ENCODE data around the gene MROH2B. TPM values are rescaled to one million over a fixed set of nuclear protein-coding genes. Genes with fewer than 3 reads are reported as not detected.

The MROH2B gene
- total RNA-seq, 2 donors from 2014 or later: not detected

DNA sequence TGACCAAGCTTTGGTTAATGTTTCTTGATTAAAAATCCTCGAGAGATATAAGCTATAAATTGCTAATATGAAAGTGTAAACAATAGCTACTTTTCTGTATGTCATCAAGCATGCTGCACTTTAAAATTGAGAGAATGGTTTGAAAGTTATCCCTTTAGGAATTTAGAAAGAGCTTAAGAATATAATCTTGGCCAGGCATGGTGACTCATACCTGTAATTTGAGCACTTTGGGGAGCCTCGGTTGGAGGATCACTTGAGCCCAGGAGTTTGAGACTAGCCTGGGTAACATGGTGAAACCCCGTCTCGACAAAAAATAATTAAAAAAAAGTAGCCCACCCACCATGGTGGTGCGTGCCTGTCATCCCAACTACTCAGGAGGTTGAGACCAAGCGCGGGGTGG is 12.2 kb upstream of the MROH2B start:
- TF ChIP-seq, protein P1, sequence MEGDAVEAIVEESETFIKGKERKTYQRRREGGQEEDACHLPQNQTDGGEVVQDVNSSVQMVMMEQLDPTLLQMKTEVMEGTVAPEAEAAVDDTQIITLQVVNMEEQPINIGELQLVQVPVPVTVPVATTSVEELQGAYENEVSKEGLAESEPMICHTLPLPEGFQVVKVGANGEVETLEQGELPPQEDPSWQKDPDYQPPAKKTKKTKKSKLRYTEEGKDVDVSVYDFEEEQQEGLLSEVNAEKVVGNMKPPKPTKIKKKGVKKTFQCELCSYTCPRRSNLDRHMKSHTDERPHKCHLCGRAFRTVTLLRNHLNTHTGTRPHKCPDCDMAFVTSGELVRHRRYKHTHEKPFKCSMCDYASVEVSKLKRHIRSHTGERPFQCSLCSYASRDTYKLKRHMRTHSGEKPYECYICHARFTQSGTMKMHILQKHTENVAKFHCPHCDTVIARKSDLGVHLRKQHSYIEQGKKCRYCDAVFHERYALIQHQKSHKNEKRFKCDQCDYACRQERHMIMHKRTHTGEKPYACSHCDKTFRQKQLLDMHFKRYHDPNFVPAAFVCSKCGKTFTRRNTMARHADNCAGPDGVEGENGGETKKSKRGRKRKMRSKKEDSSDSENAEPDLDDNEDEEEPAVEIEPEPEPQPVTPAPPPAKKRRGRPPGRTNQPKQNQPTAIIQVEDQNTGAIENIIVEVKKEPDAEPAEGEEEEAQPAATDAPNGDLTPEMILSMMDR (conservative IDR thresholded peaks at IDR 0.05): no peak
- no peaks in the 10 kb centered on the region for H3K4me1 ChIP-seq (ENCODE audit: control insufficient read depth, insufficient read depth, low read length)
- H3K27ac ChIP-seq (ENCODE audit: low read depth, low read length): no peak overlapping the region
- peaks cover 19% of the 10 kb centered on the region for H3K9me3 ChIP-seq (ENCODE audit: control insufficient read depth, low read length)
- H3K27me3 ChIP-seq (ENCODE audit: control insufficient read depth, insufficient read depth, low read length, poor library complexity, severe bottlenecking): no peaks in the 10 kb centered on the region
- no peak for DNase-seq
- H3K27me3 Mint-ChIP-seq (ENCODE audit: insufficient read depth): no peaks in the 10 kb centered on the region
- H3K36me3 ChIP-seq (ENCODE audit: control insufficient read depth, insufficient read depth, low read length): no peaks in the 10 kb centered on the region
- no peaks in the 10 kb centered on the region for H3K36me3 Mint-ChIP-seq (ENCODE audit: low read depth)
- H3K27ac Mint-ChIP-seq: no peak overlapping the region
- H3K9ac ChIP-seq (ENCODE audit: extremely low read depth, low read length, poor library complexity, severe bottlenecking): no peak overlapping the region
- H3K9me3 Mint-ChIP-seq: peaks cover 35% of the 10 kb centered on the region
- WGBS, 2 experiments (ENCODE audit: insufficient coverage in 1 of 2, insufficient read length in 1 of 2): 83 to 84% methylated on average over 1 to 7 of the region's 7 CpGs
- H3K4me3 Mint-ChIP-seq: no peak overlapping the region
- no peaks in the 10 kb centered on the region for H3K4me1 Mint-ChIP-seq
- no peak overlapping the region for H3K4me3 ChIP-seq (ENCODE audit: low read length)

DNA sequence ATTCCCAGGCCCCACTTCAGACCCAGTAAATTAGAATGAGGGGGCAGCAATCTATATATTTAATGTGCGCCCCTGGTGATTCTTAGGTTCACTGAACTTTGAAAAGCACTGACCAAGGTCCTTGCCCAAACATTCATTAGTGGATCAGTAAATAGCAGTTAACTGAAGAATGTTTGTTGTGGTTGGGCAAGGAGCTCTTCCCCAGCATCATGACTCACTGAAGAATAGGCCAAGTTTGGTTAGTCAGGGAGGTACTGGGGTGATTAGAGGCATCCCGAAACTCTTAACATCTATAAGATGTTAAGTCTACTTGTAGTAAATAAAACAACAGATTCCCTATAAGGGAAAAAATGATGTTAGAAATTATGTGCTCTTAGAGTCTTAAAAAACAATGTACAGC is 833 bp upstream of the MROH2B start:
- H3K27ac ChIP-seq (ENCODE audit: low read depth, low read length): no peak overlapping the region
- Mint-ChIP-seq H3K4me3 (no peak overlapping the region), H3K27ac (no peak overlapping the region), H3K9me3 (peaks cover 13% of the 10 kb centered on the region), H3K36me3 (ENCODE audit: low read depth) (no peaks in the 10 kb centered on the region), H3K27me3 (ENCODE audit: insufficient read depth) (no peaks in the 10 kb centered on the region), H3K4me1 (no peaks in the 10 kb centered on the region)
- TF ChIP-seq, protein P1 (conservative IDR thresholded peaks at IDR 0.05): no peak
- WGBS, 2 experiments (ENCODE audit: insufficient coverage in 1 of 2, insufficient read length in 1 of 2): 100% methylated on average over 1 of the region's 2 CpGs
- no peak for DNase-seq
- no peaks in the 10 kb centered on the region for H3K27me3 ChIP-seq (ENCODE audit: control insufficient read depth, insufficient read depth, low read length, poor library complexity, severe bottlenecking)
- H3K36me3 ChIP-seq (ENCODE audit: control insufficient read depth, insufficient read depth, low read length): no peaks in the 10 kb centered on the region
- no peaks in the 10 kb centered on the region for H3K9me3 ChIP-seq (ENCODE audit: control insufficient read depth, low read length)
- H3K9ac ChIP-seq (ENCODE audit: extremely low read depth, low read length, poor library complexity, severe bottlenecking): no peak overlapping the region
- H3K4me1 ChIP-seq (ENCODE audit: control insufficient read depth, insufficient read depth, low read length): no peaks in the 10 kb centered on the region
- no peak overlapping the region for H3K4me3 ChIP-seq (ENCODE audit: low read length)

DNA sequence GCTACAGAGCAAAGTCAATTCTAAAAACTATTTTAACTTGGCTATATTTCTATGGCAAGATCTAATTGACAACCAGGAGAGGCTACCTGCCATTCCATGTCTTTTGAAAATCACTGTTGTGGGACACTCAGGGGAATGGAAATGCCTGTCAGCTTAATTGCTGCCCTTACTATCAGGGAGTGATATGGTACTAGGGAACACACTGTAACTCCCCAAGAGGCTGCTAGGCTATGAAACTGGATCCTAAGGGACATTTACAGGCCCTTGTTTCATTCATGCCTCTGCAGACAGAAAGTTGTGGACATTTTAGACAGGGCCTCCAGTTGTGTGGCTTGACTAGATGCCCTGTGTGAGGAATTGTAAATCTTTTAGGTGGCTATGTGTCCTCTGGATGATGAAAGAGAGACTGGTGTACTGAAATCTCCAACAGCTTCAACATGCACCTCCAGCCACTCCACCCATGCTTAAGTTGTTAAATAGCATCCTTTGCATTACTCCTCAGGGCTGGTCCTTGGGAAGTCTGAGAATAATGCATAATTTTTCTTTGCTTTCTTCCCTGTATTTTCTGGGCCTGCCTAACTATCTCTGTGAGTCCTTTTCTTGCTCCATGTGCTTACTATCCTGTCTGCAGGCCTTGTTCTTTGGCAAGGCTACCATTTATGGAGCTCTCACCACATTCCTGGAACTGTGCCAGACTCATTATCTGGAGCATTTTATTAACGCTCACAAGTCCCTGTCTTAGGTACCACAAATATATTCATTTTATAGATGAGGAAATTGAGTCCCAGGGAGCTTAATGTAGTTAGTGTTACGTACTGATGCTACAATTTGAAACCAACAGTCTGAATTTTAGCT is 3.2 kb downstream of the MROH2B start:
- H3K27ac ChIP-seq (ENCODE audit: low read depth, low read length): no peak overlapping the region
- H3K4me1 Mint-ChIP-seq: no peaks in the 10 kb centered on the region
- no peak for DNase-seq

More for the DNA sequence above, 3.2 kb downstream of the MROH2B start:
- Histone ChIP-seq H3K36me3 (ENCODE audit: control insufficient read depth, insufficient read depth, low read length) (no peaks in the 10 kb centered on the region), H3K4me1 (ENCODE audit: control insufficient read depth, insufficient read depth, low read length) (no peaks in the 10 kb centered on the region), H3K9ac (ENCODE audit: extremely low read depth, low read length, poor library complexity, severe bottlenecking) (no peak overlapping the region), H3K27me3 (ENCODE audit: control insufficient read depth, insufficient read depth, low read length, poor library complexity, severe bottlenecking) (no peaks in the 10 kb centered on the region), H3K9me3 (ENCODE audit: control insufficient read depth, low read length) (no peaks in the 10 kb centered on the region), H3K4me3 (ENCODE audit: low read length) (no peak overlapping the region)
- WGBS, 2 experiments (ENCODE audit: insufficient coverage in 1 of 2, insufficient read length in 1 of 2): 100% methylated on average over 1 to 2 of the region's 2 CpGs
- H3K9me3 Mint-ChIP-seq: no peaks in the 10 kb centered on the region
- no peak overlapping the region for H3K4me3 Mint-ChIP-seq
- H3K27ac Mint-ChIP-seq: no peak overlapping the region
- H3K36me3 Mint-ChIP-seq (ENCODE audit: low read depth): no peaks in the 10 kb centered on the region
- TF ChIP-seq, protein P1 (conservative IDR thresholded peaks at IDR 0.05): no peak
- no peaks in the 10 kb centered on the region for H3K27me3 Mint-ChIP-seq (ENCODE audit: insufficient read depth)
